ENCODE results near the gene GDF15. TPM values are rescaled to one million over a fixed set of nuclear protein-coding genes. Genes with fewer than 3 reads are reported as not detected.
"Not testable (repeated sequence)": the region's sequence is repeated elsewhere in the genome, so short reads cannot be mapped to it uniquely, and the experiment has no call there.

GDF15 gene
- total and polyA plus RNA-seq, 12 donors: 0.33 to 29.2 (median 4.5) TPM

DNA sequence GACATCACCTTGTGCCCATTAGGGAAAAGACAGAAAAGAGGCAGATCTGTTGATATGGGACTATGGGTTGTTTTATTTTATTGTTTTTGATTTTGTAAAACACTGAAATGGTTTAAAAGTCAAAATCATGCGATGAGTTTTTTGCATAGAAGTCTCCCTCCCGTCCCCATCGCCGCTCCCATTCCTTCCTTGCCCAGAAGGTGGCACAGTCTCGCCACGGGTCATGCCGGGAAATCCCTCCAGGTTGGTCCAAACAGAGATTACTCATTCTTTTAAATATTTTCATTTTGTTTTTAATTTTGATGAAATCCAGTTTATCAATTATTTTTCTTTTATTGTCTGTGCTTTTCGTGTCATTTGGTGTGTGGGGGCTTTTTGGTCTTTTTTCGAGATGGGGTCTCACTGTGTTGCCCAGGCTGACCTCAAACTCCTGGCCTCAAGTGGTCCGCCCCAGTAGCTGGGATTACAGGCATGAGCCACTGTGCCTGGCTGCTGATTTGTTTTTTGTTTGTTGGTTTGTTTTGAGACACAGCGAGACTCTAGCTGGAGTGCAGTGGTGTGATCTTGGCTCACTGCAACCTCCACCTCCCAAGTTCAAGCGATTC is 36.3 kb upstream of the GDF15 start:
- Histone ChIP-seq H3K4me1 (replicated peaks in 1 of 2) (peaks cover 0 to 6% of the 10 kb centered on the region in 2 donors), H3K4me3 (no peak overlapping the region), H3K36me3 (replicated peaks in 1 of 2) (peaks cover 0 to 10% of the 10 kb centered on the region in 2 donors), H3K27ac (peak overlapping the region in 1 of 5 donors; percentile 12), H3K27me3 (no peaks in the 10 kb centered on the region), H3K9me3 (replicated peaks in 1 of 3) (no peaks in the 10 kb centered on the region)
- TF ChIP-seq, protein P1, sequence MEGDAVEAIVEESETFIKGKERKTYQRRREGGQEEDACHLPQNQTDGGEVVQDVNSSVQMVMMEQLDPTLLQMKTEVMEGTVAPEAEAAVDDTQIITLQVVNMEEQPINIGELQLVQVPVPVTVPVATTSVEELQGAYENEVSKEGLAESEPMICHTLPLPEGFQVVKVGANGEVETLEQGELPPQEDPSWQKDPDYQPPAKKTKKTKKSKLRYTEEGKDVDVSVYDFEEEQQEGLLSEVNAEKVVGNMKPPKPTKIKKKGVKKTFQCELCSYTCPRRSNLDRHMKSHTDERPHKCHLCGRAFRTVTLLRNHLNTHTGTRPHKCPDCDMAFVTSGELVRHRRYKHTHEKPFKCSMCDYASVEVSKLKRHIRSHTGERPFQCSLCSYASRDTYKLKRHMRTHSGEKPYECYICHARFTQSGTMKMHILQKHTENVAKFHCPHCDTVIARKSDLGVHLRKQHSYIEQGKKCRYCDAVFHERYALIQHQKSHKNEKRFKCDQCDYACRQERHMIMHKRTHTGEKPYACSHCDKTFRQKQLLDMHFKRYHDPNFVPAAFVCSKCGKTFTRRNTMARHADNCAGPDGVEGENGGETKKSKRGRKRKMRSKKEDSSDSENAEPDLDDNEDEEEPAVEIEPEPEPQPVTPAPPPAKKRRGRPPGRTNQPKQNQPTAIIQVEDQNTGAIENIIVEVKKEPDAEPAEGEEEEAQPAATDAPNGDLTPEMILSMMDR (IDR thresholded peaks at IDR 0.05): peak; percentile 63 to 94 (median 81)
- no peak for TF ChIP-seq POLR2A (IDR thresholded peaks at IDR 0.05)
- intact Hi-C loops (cut with DNase I): loop anchor here (5.0 kb wide), 2 partner anchors 38 to 63 kb away; partner anchors contain the start of gene GDF15 (in 1 of the 2)
- 39 to 48% (median 43%) methylated on average over 12 of the region's 12 CpGs for WGBS, 4 donors
- DNase-seq: peak; percentile 56 to 81 (median 77)

DNA sequence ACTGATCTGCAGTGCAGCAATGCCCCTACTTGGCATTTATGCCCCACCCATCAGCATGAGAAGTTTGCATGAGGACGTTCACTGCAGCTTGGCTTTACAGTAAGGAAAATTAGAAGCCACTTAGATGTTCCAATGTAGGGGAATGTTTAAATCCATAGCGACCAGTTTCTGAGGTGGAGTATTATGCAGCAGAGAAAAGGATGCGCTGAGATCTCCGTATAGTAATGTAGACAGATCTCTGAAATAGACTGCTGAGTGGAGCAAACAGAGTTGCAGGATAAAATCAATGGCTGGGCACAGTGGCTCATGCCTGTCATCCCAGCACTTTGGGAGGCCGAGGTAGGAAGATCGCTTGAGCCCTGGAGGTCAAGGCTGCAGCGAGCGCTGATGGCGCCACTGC is 35.5 kb upstream of the GDF15 start:
- Histone ChIP-seq H3K9me3 (replicated peaks in 1 of 3) (no peaks in the 10 kb centered on the region), H3K4me3 (no peak overlapping the region), H3K27ac (no peak overlapping the region), H3K4me1 (replicated peaks in 1 of 2) (peaks cover 0 to 4% of the 10 kb centered on the region in 2 donors), H3K27me3 (no peaks in the 10 kb centered on the region), H3K36me3 (replicated peaks in 1 of 2) (peaks cover 0 to 7% of the 10 kb centered on the region in 2 donors)
- intact Hi-C loops (cut with DNase I): no loop called here
- TF ChIP-seq, protein P1 (IDR thresholded peaks at IDR 0.05): no peak
- TF ChIP-seq POLR2A (IDR thresholded peaks at IDR 0.05): no peak
- DNase-seq: no peak
- 75 to 83% (median 81%) methylated on average over 9 of the region's 9 CpGs for WGBS, 4 donors

GRCh38 chr19:18351544-18351943 is 34.4 kb upstream of the GDF15 start:
- Histone ChIP-seq H3K9me3 (replicated peaks in 1 of 3) (no peaks in the 10 kb centered on the region), H3K4me3 (no peak overlapping the region), H3K36me3 (replicated peaks in 1 of 2) (peaks cover 0 to 12% of the 10 kb centered on the region in 2 donors), H3K27ac (no peak overlapping the region), H3K4me1 (replicated peaks in 1 of 2) (peaks cover 0 to 4% of the 10 kb centered on the region in 2 donors), H3K27me3 (no peaks in the 10 kb centered on the region)
- no peak for TF ChIP-seq POLR2A (IDR thresholded peaks at IDR 0.05)
- TF ChIP-seq, protein P1 (IDR thresholded peaks at IDR 0.05): no peak
- DNase-seq: no peak
- 88 to 96% (median 92%) methylated on average over 7 of the region's 7 CpGs for WGBS, 4 donors
- intact Hi-C loops (cut with DNase I): no loop called here

- 80 to 97% (median 91%) methylated on average over 8 of the region's 8 CpGs for WGBS, 4 donors
- TF ChIP-seq POLR2A (IDR thresholded peaks at IDR 0.05): no peak
- TF ChIP-seq, protein P1 (IDR thresholded peaks at IDR 0.05): no peak
- intact Hi-C loops (cut with DNase I): no loop called here
- peaks cover 4 to 9% of the 10 kb centered on the region in 2 donors for H3K4me1 ChIP-seq (replicated peaks in 1 of 2)
- H3K27me3 ChIP-seq: no peaks in the 10 kb centered on the region
- H3K36me3 ChIP-seq (replicated peaks in 1 of 2): peaks cover 0 to 27% of the 10 kb centered on the region in 2 donors
- DNase-seq: no peak
- H3K4me3 ChIP-seq: no peak overlapping the region
- no peaks in the 10 kb centered on the region for H3K9me3 ChIP-seq (replicated peaks in 1 of 3)
- no peak overlapping the region for H3K27ac ChIP-seq
Measured at GRCh38 chr19:18353378-18354005, 32.5 kb upstream of the GDF15 start.

DNA sequence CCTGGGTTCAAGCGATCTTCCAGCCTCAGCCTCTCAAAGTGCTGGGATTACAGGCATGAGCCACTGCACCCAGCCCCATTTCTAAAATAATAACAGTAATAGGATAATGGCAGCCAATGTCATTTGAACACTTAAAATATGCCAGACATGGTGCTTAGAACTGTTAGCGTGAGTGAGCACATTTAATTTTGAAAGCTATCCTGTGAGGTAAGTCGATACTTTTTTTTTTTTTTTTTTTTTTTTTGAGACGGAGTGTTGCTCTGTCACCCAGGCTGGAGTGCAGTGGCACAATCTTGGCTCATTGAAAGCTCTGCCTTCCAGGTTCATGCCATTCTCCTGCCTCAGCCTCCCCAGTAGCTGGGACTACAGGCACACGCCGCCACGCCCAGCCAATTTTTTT is 31.2 kb upstream of the GDF15 start:
- intact Hi-C loops (cut with DNase I); H3K9me3 ChIP-seq (replicated peaks in 1 of 3); H3K4me3 ChIP-seq; H3K4me1 ChIP-seq (replicated peaks in 1 of 2); DNase-seq; H3K27ac ChIP-seq; H3K27me3 ChIP-seq: not testable (repeated sequence)
- 95 to 98% (median 96%) methylated on average over 7 of the region's 7 CpGs for WGBS, 4 donors
- H3K36me3 ChIP-seq (replicated peaks in 1 of 2): peaks cover 0 to 39% of the 10 kb centered on the region in 2 donors

Measured in adrenal gland (tissue), 12 donors.